GM21576 (cell line): ENCODE results near the gene LNPK.
"Not testable (repeated sequence)": the region's sequence is repeated elsewhere in the genome, so short reads cannot be mapped to it uniquely, and the experiment has no call there.

Source experiments
- ATAC-seq: cut with Tn5 transposase; IDR thresholded peaks from one replicate; pipeline ENCODE4 v1.9.1; 2021; ENCODE audit warnings: mild to moderate bottlenecking, moderate library complexity; ENCODE audit not compliant: unreplicated experiment

The LNPK gene

GRCh38 chr2:176001916-176002687, at the start of gene LNPK:
TSS of gene LNPK (minus strand) at chr2:176002267. CDS start at chr2:175995584, 6,683 bp downstream.
- ATAC-seq: peak; percentile 92

GRCh38 chr2:176039375-176039774, 37.3 kb upstream of the LNPK start:
- ATAC-seq: no peak

GRCh38 chr2:176038694-176039093, 36.6 kb upstream of the LNPK start:
- ATAC-seq: no peak

- no peak for ATAC-seq
Observed at GRCh38 chr2:176035013-176035691, 33.1 kb upstream of the LNPK start.

- no peak for ATAC-seq
Observed at GRCh38 chr2:176027806-176028205, 25.7 kb upstream of the LNPK start.

- ATAC-seq: no peak
Observed at GRCh38 chr2:176025932-176026331, 23.9 kb upstream of the LNPK start.

GRCh38 chr2:176024083-176024482, 22.0 kb upstream of the LNPK start:
- no peak for ATAC-seq

- ATAC-seq: no peak
Observed at GRCh38 chr2:176022048-176022447, 20.0 kb upstream of the LNPK start.

- ATAC-seq: no peak
Observed at GRCh38 chr2:176020400-176020799, 18.3 kb upstream of the LNPK start.

GRCh38 chr2:176018708-176019107, 16.6 kb upstream of the LNPK start:
- ATAC-seq: no peak

- no peak for ATAC-seq
Observed at GRCh38 chr2:176009445-176009844, 7.4 kb upstream of the LNPK start.

GRCh38 chr2:176004934-176005333, 2.9 kb upstream of the LNPK start:
- ATAC-seq: no peak

GRCh38 chr2:176003958-176004357, 1.9 kb upstream of the LNPK start:
- ATAC-seq: no peak

GRCh38 chr2:176002688-176003210, 682 bp upstream of the LNPK start:
- peak; percentile 1 for ATAC-seq

- peak; percentile 54 for ATAC-seq
Observed at GRCh38 chr2:176001281-176001915, 669 bp downstream of the LNPK start.

- no peak for ATAC-seq
Observed at GRCh38 chr2:175999283-175999819, 2.7 kb downstream of the LNPK start.

- no peak for ATAC-seq
Observed at GRCh38 chr2:175990099-175990498, 12.0 kb downstream of the LNPK start.

- not testable (repeated sequence) for ATAC-seq
Observed at GRCh38 chr2:175987126-175987525, 14.9 kb downstream of the LNPK start.

GRCh38 chr2:175984846-175985245, 17.2 kb downstream of the LNPK start:
- no peak for ATAC-seq

- no peak for ATAC-seq
Observed at GRCh38 chr2:175981551-175981950, 20.5 kb downstream of the LNPK start.

- ATAC-seq: no peak
Observed at GRCh38 chr2:175976391-175977157, 25.5 kb downstream of the LNPK start.
